Loucy (cell line): ENCODE measurements around the gene LDLRAD4.

Experiments used
- H2AFZ ChIP-seq: fragments of 200-600 bp; sonication (generic); 2 replicates; pipeline ENCODE4 v1.6.0; 2016; ENCODE audit warnings: antibody characterized with exemption, mild to moderate bottlenecking, low read length, moderate library complexity
- H3F3A ChIP-seq: fragments of 200-600 bp; 2 replicates; pipeline ENCODE4 v1.6.0; 2016; ENCODE audit warnings: antibody characterized with exemption, low read depth, mild to moderate bottlenecking
- H3K27me3 ChIP-seq: fragments of 200-600 bp; sonication (generic); 2 replicates; pipeline ENCODE4 v1.6.1; 2014; ENCODE audit warnings: low read length, mild to moderate bottlenecking; ENCODE audit not compliant: insufficient read depth, poor library complexity, severe bottlenecking
- H3K36me3 ChIP-seq: fragments of 200-600 bp; sonication (generic); 2 replicates; pipeline ENCODE4 v1.6.1; 2016; ENCODE audit warnings: low read length; ENCODE audit not compliant: insufficient read depth
- H3K4me1 ChIP-seq: fragments of 200-600 bp; sonication (generic); 2 replicates; pipeline ENCODE4 v1.5.1; 2014; ENCODE audit warnings: low read length, mild to moderate bottlenecking; ENCODE audit not compliant: insufficient read depth, poor library complexity, severe bottlenecking
- H3K4me2 ChIP-seq: fragments of 200-600 bp; sonication (generic); 2 replicates; pipeline ENCODE4 v1.6.0; 2014; ENCODE audit warnings: antibody characterized with exemption, low read length, low read depth, mild to moderate bottlenecking; ENCODE audit not compliant: poor library complexity, severe bottlenecking
- H3K4me3 ChIP-seq: fragments of 200-600 bp; sonication (generic); 2 replicates; pipeline ENCODE4 v1.5.1; 2014; ENCODE audit warnings: low read length, mild to moderate bottlenecking, mixed read lengths; ENCODE audit not compliant: poor library complexity, severe bottlenecking
- H3K79me2 ChIP-seq: fragments of 200-600 bp; sonication (generic); 2 replicates; pipeline ENCODE4 v1.6.1; 2014; ENCODE audit warnings: low read length; ENCODE audit not compliant: insufficient read depth
- H3K9ac ChIP-seq: fragments of 200-600 bp; sonication (generic); 2 replicates; pipeline ENCODE4 v1.6.0; 2014; ENCODE audit warnings: mild to moderate bottlenecking, low read depth, low read length, moderate library complexity; ENCODE audit not compliant: poor library complexity, severe bottlenecking
- H3K9me2 ChIP-seq: fragments of 200-600 bp; sonication (generic); replicated peaks from 2 replicates; pipeline ENCODE4 v1.6.1; 2016; ENCODE audit warnings: low read depth, low read length, mixed read lengths
- H3K9me3 ChIP-seq: fragments of 200-600 bp; sonication (generic); 2 replicates; pipeline ENCODE4 v1.6.1; 2014; ENCODE audit warnings: mild to moderate bottlenecking, antibody characterized with exemption, low read length, low read depth; ENCODE audit not compliant: insufficient read depth
- H4K20me1 ChIP-seq: fragments of 200-600 bp; sonication (generic); 2 replicates; pipeline ENCODE4 v1.6.0; 2014; ENCODE audit warnings: antibody characterized with exemption, low read length, mild to moderate bottlenecking; ENCODE audit not compliant: insufficient read depth, poor library complexity, severe bottlenecking
- EZH2phosphoT487 ChIP-seq: fragments of 200-600 bp; IDR thresholded peaks from 2 replicates; pipeline ENCODE4 v1.6.1; 2018; ENCODE audit warnings: antibody characterized with exemption, mild to moderate bottlenecking, moderate library complexity, borderline replicate concordance
- TF ChIP-seq, protein P1 (sequence below): fragments of 200-600 bp; sonication (generic); conservative IDR thresholded peaks from 2 replicates; pipeline ENCODE4 v1.5.1; 2014; ENCODE audit warnings: mild to moderate bottlenecking, antibody characterized with exemption, low read length

LDLRAD4 gene

DNA sequence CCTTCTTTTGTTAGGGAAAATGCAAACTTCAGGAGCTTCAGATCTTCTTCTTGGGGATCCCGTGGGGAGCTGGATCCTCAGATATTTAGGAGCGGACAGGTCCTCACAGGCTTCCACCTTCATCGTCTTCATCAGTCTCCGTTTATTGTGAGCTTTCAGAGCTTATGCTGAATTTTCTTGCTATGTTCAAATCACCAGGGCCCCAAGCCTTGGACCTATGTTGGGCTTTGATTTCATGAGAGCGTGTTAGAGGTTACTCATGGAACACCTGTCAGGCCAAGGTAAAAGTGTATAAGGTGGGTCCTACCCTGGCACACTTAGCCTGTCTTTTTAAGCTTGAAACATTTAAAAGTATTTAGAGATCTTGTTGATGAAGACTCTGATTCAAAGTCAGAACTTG, 294.9 kb downstream of the LDLRAD4 start:
- no peaks in the 10 kb centered on the region for H3K9me2 ChIP-seq
- H3K4me1 ChIP-seq: peaks cover 56% of the 10 kb centered on the region
- H3K36me3 ChIP-seq: peaks cover 6% of the 10 kb centered on the region; the same call in 1 of the 2 replicates
- H4K20me1 ChIP-seq: no peaks in the 10 kb centered on the region
- no peak overlapping the region for H2AFZ ChIP-seq
- peak overlapping the region; percentile 45 for H3K4me3 ChIP-seq
- H3F3A ChIP-seq: peaks cover 7% of the 10 kb centered on the region; the same call in 1 of the 2 replicates
- TF ChIP-seq, protein P1, sequence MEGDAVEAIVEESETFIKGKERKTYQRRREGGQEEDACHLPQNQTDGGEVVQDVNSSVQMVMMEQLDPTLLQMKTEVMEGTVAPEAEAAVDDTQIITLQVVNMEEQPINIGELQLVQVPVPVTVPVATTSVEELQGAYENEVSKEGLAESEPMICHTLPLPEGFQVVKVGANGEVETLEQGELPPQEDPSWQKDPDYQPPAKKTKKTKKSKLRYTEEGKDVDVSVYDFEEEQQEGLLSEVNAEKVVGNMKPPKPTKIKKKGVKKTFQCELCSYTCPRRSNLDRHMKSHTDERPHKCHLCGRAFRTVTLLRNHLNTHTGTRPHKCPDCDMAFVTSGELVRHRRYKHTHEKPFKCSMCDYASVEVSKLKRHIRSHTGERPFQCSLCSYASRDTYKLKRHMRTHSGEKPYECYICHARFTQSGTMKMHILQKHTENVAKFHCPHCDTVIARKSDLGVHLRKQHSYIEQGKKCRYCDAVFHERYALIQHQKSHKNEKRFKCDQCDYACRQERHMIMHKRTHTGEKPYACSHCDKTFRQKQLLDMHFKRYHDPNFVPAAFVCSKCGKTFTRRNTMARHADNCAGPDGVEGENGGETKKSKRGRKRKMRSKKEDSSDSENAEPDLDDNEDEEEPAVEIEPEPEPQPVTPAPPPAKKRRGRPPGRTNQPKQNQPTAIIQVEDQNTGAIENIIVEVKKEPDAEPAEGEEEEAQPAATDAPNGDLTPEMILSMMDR: no peak
- TF ChIP-seq EZH2phosphoT487: no peak
- H3K79me2 ChIP-seq: peaks cover 6% of the 10 kb centered on the region; the same call in 1 of the 2 replicates
- H3K27me3 ChIP-seq: no peaks in the 10 kb centered on the region
- H3K4me2 ChIP-seq: peak overlapping the region; percentile 75
- H3K9ac ChIP-seq: peak overlapping the region; percentile 73
- peaks cover 6% of the 10 kb centered on the region; the same call in 1 of the 2 replicates for H3K9me3 ChIP-seq

DNA sequence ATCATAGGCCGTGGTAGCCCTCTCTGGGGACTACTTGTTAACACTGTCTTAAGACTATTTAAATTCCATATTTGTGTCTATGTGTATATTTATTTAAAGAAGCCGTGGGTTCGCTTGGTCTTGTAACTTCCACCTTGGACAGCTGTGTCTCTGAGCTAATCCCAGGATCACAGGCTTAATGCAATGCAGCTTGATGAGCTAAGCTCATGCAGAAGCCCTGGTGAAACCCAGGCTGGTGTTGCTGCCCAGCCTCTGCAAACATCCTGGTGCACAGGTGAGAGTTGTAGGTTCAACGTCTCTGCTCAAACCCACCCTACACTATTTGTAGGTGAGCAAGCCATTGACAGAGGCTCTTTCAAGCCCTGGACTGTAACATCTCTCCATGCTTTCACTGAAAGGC, 296.0 kb downstream of the LDLRAD4 start:
- Histone ChIP-seq H3K79me2 (peaks cover 6% of the 10 kb centered on the region; the same call in 1 of the 2 replicates), H4K20me1 (no peaks in the 10 kb centered on the region), H3K36me3 (peaks cover 6% of the 10 kb centered on the region; the same call in 1 of the 2 replicates)

DNA sequence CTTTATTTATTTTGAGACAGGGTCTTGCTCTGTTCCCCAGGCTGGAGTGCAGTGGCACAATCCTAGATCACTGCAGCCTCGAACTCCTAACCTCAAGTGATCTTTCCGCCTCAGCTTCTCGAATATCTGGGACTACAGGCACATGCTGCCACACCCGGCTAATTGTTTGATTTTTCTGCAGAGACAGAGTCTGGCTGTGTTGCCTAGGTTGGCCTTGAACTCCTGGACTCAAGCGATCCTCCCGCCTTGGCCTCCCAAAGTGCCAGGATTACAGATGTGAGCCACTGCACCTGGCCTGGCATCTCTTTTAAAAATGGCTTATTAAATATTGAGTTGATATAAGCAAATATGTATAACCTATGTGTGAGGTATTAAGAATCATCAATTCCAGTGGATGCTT, 298.3 kb downstream of the LDLRAD4 start:
- Histone ChIP-seq H2AFZ (no peak overlapping the region), H4K20me1 (no peaks in the 10 kb centered on the region), H3K9ac (no peak overlapping the region), H3K4me2 (no peak overlapping the region), H3K9me2 (no peaks in the 10 kb centered on the region), H3F3A (peaks cover 7% of the 10 kb centered on the region; the same call in 1 of the 2 replicates), H3K4me1 (peaks cover 34% of the 10 kb centered on the region), H3K36me3 (peaks cover 6% of the 10 kb centered on the region; the same call in 1 of the 2 replicates), H3K79me2 (peaks cover 8% of the 10 kb centered on the region; the same call in 1 of the 2 replicates), H3K27me3 (no peaks in the 10 kb centered on the region), H3K4me3 (no peak overlapping the region), H3K9me3 (0 out of 2 replicates have a peak, but pooled peaks cover 6% of the 10 kb centered on the region)
- TF ChIP-seq, protein P1: no peak
- TF ChIP-seq EZH2phosphoT487: no peak

More for the DNA sequence above, 296.0 kb downstream of the LDLRAD4 start:
- no peak overlapping the region for H2AFZ ChIP-seq
- peaks cover 51% of the 10 kb centered on the region for H3K4me1 ChIP-seq
- no peaks in the 10 kb centered on the region for H3K9me2 ChIP-seq
- H3K4me3 ChIP-seq: no peak overlapping the region
- no peak overlapping the region for H3K4me2 ChIP-seq
- 0 out of 2 replicates have a peak, but pooled peaks cover 6% of the 10 kb centered on the region for H3K9me3 ChIP-seq
- H3F3A ChIP-seq: peaks cover 7% of the 10 kb centered on the region; the same call in 1 of the 2 replicates
- TF ChIP-seq, protein P1: no peak
- TF ChIP-seq EZH2phosphoT487: no peak
- H3K9ac ChIP-seq: peak overlapping the region; percentile 8
- H3K27me3 ChIP-seq: no peaks in the 10 kb centered on the region
